Measurements from ENCODE around the gene ITPKB. TPM values are rescaled to one million over a fixed set of nuclear protein-coding genes. Genes with fewer than 3 reads are reported as not detected.

ITPKB gene
- total RNA-seq, 2 donors from 2014 or later: 22.4 to 28.3 TPM

- TF ChIP-seq CTCF (conservative IDR thresholded peaks at IDR 0.05): no peak
- H3K27ac ChIP-seq (ENCODE audit: low read depth, low read length): no peak overlapping the region
- no peaks in the 10 kb centered on the region for H3K27me3 ChIP-seq (ENCODE audit: control insufficient read depth, insufficient read depth, low read length, poor library complexity, severe bottlenecking)
- H3K4me1 Mint-ChIP-seq: peaks cover 13% of the 10 kb centered on the region
- H3K4me3 Mint-ChIP-seq: no peak overlapping the region
- no peak overlapping the region for H3K27ac Mint-ChIP-seq
- DNase-seq: no peak
- H3K27me3 Mint-ChIP-seq (ENCODE audit: insufficient read depth): peaks cover 10% of the 10 kb centered on the region
- peaks cover 10% of the 10 kb centered on the region for H3K9me3 ChIP-seq (ENCODE audit: control insufficient read depth, low read length)
- no peak overlapping the region for H3K9ac ChIP-seq (ENCODE audit: extremely low read depth, low read length, poor library complexity, severe bottlenecking)
- WGBS, 2 experiments (ENCODE audit: insufficient coverage in 1 of 2, insufficient read length in 1 of 2): 92 to 93% methylated on average over 2 of the region's 2 CpGs
- no peaks in the 10 kb centered on the region for H3K36me3 Mint-ChIP-seq (ENCODE audit: low read depth)
- no peak overlapping the region for H3K4me3 ChIP-seq (ENCODE audit: low read length)
- no peaks in the 10 kb centered on the region for H3K4me1 ChIP-seq (ENCODE audit: control insufficient read depth, insufficient read depth, low read length)
- no peaks in the 10 kb centered on the region for H3K36me3 ChIP-seq (ENCODE audit: control insufficient read depth, insufficient read depth, low read length)
- peaks cover 15% of the 10 kb centered on the region for H3K9me3 Mint-ChIP-seq
These were observed 140.6 kb downstream of the ITPKB start for GRCh38 chr1:226598455-226598849.

- no peak overlapping the region for H3K27ac Mint-ChIP-seq
These were observed 141.2 kb downstream of the ITPKB start for GRCh38 chr1:226597616-226598454.

GRCh38 chr1:226596531-226597165 lies 142.4 kb downstream of the ITPKB start:
- Mint-ChIP-seq H3K4me1 (peaks cover 14% of the 10 kb centered on the region), H3K36me3 (ENCODE audit: low read depth) (no peaks in the 10 kb centered on the region), H3K9me3 (peaks cover 15% of the 10 kb centered on the region), H3K4me3 (no peak overlapping the region), H3K27me3 (ENCODE audit: insufficient read depth) (peaks cover 10% of the 10 kb centered on the region), H3K27ac (no peak overlapping the region)
- H3K27ac ChIP-seq (ENCODE audit: low read depth, low read length): no peak overlapping the region
- H3K27me3 ChIP-seq (ENCODE audit: control insufficient read depth, insufficient read depth, low read length, poor library complexity, severe bottlenecking): no peaks in the 10 kb centered on the region
- DNase-seq: no peak
- TF ChIP-seq CTCF (conservative IDR thresholded peaks at IDR 0.05): peak; percentile 28
- H3K9me3 ChIP-seq (ENCODE audit: control insufficient read depth, low read length): peaks cover 10% of the 10 kb centered on the region
- H3K4me1 ChIP-seq (ENCODE audit: control insufficient read depth, insufficient read depth, low read length): no peaks in the 10 kb centered on the region
- H3K4me3 ChIP-seq (ENCODE audit: low read length): no peak overlapping the region
- no peaks in the 10 kb centered on the region for H3K36me3 ChIP-seq (ENCODE audit: control insufficient read depth, insufficient read depth, low read length)
- WGBS, 2 experiments (ENCODE audit: insufficient coverage in 1 of 2, insufficient read length in 1 of 2): 91 to 93% methylated on average over 12 to 16 of the region's 16 CpGs
- no peak overlapping the region for H3K9ac ChIP-seq (ENCODE audit: extremely low read depth, low read length, poor library complexity, severe bottlenecking)

More at GRCh38 chr1:226597616-226598454, 141.2 kb downstream of the ITPKB start:
- Histone ChIP-seq H3K36me3 (ENCODE audit: control insufficient read depth, insufficient read depth, low read length) (no peaks in the 10 kb centered on the region), H3K27ac (ENCODE audit: low read depth, low read length) (no peak overlapping the region), H3K27me3 (ENCODE audit: control insufficient read depth, insufficient read depth, low read length, poor library complexity, severe bottlenecking) (no peaks in the 10 kb centered on the region), H3K9me3 (ENCODE audit: control insufficient read depth, low read length) (peaks cover 10% of the 10 kb centered on the region), H3K4me3 (ENCODE audit: low read length) (no peak overlapping the region), H3K9ac (ENCODE audit: extremely low read depth, low read length, poor library complexity, severe bottlenecking) (no peak overlapping the region), H3K4me1 (ENCODE audit: control insufficient read depth, insufficient read depth, low read length) (no peaks in the 10 kb centered on the region)
- H3K9me3 Mint-ChIP-seq: peaks cover 15% of the 10 kb centered on the region
- H3K27me3 Mint-ChIP-seq (ENCODE audit: insufficient read depth): peaks cover 10% of the 10 kb centered on the region
- no peak for TF ChIP-seq CTCF (conservative IDR thresholded peaks at IDR 0.05)
- H3K4me1 Mint-ChIP-seq: peaks cover 14% of the 10 kb centered on the region
- no peak overlapping the region for H3K4me3 Mint-ChIP-seq
- H3K36me3 Mint-ChIP-seq (ENCODE audit: low read depth): no peaks in the 10 kb centered on the region
- WGBS, 2 experiments (ENCODE audit: insufficient coverage in 1 of 2, insufficient read length in 1 of 2): 92 to 95% methylated on average over 4 to 5 of the region's 5 CpGs
- DNase-seq: no peak
